ENCODE data around the gene BLVRA.

The BLVRA gene

DNA sequence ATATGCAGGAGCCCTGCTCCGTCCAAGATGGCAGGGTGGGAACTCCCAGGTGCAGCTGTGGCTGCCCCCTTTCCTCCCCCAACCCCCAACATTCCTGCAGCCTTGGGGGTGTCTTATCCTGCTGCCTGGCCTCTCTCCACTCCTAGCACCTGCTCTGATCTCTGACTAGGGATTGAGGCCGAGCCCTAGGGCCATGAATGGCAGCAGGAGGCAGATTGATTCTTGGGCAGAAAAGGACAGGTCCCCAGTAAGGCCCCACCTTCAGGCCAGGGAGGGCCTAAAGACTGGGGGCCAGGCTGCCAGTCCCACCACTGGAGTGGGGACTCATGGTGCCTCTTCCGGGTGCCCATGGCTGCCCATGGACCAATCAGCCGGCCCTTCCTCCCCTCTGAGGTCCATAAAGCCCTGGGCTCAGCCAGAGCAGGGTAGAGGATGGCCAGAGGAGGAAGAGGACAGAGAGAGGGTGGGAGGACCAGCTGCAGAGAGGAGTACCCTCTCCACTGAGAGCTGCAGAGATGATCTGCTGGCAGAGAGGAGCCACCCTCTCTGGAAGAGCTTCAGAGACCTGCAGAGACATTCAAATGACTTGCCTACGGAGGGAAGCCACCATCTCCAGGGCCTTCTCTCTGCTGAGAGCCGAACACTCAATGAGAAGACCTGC is 20.9 kb upstream of the BLVRA start:
- TF ChIP-seq TEAD4 (IDR thresholded peaks at IDR 0.05) (no peak), RAD21 (IDR thresholded peaks at IDR 0.05; ENCODE audit: low read depth) (no peak), ZBTB7A (IDR thresholded peaks at IDR 0.05; ENCODE audit: low read depth) (no peak), TCF12 (IDR thresholded peaks at IDR 0.05; ENCODE audit: low read depth) (no peak)
- TF ChIP-seq, protein P1, sequence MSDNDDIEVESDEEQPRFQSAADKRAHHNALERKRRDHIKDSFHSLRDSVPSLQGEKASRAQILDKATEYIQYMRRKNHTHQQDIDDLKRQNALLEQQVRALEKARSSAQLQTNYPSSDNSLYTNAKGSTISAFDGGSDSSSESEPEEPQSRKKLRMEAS (IDR thresholded peaks at IDR 0.05) = no peak

DNA sequence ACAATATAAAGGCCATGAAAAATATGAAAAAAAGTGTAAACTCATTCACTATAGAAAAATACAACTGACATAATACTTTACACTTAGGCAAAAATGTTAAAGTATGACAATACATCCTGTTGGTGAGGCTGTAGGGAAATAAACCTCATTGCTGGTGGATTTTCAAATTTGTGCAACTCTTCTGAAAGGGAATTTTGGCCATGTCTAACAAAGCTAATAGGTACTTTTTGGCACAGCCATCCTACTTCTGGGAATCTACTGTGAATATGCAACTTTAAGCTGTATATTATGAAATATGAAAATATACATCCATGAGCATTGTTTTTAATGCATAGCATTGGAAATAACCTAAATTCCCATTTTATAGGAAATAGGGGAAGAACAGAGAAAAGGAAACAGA is 15.8 kb upstream of the BLVRA start:
- no peak for TF ChIP-seq EP300 (IDR thresholded peaks at IDR 0.05; ENCODE audit: borderline replicate concordance)
- no peak for TF ChIP-seq CREB1 (IDR thresholded peaks at IDR 0.05; ENCODE audit: low read depth)
- no peak for TF ChIP-seq TCF12 (IDR thresholded peaks at IDR 0.05; ENCODE audit: low read depth)
- no peak for TF ChIP-seq FOXM1 (IDR thresholded peaks at IDR 0.05; ENCODE audit: borderline replicate concordance, low read depth)
- no peak for TF ChIP-seq TAF1 (IDR thresholded peaks at IDR 0.05; ENCODE audit: low read depth)

DNA sequence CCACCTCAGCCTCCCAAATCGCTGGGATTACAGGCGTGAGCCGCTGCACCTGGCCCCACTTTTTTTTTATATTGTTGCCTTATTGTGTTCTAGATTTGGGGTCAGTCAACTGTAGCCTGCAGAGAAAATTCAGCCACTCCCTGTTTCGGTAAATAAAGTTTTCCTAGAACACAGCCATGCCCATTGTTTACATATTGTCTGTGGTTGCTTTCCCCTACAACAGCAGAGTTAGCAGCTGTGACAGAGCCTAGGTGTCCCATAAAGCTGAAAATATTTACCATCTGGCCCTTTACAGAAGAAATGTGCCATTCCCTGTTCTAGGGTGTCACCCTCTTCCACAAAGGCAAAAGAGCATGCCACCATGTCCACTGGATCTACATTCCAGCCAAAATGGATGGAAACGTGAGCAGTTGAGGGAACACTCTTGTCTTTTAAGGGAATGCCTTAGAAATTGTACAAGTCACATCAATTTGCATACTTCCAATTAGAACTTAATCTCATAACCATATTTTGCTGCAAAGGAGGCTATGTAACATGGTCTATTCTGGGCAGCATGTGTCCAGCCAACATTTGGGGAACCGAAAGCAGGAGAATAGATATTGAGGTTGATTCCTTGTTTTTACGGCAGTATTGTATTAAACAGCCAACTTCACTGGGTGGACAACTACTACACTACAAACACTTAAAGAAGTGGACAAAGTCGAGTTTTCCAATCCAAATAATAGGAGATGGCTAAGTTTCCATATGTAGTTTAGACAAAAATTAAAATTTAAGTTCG is 11.0 kb upstream of the BLVRA start:
- TF ChIP-seq TAF1 (IDR thresholded peaks at IDR 0.05; ENCODE audit: low read depth) (no peak), YY1 (IDR thresholded peaks at IDR 0.05; ENCODE audit: low read depth) (no peak), TCF12 (IDR thresholded peaks at IDR 0.05; ENCODE audit: low read depth) (no peak), FOXM1 (IDR thresholded peaks at IDR 0.05; ENCODE audit: borderline replicate concordance, low read depth) (no peak), TEAD4 (IDR thresholded peaks at IDR 0.05) (no peak), CREB1 (IDR thresholded peaks at IDR 0.05; ENCODE audit: low read depth) (no peak), ZBTB7A (IDR thresholded peaks at IDR 0.05; ENCODE audit: low read depth) (no peak)
- TF ChIP-seq, protein P2, sequence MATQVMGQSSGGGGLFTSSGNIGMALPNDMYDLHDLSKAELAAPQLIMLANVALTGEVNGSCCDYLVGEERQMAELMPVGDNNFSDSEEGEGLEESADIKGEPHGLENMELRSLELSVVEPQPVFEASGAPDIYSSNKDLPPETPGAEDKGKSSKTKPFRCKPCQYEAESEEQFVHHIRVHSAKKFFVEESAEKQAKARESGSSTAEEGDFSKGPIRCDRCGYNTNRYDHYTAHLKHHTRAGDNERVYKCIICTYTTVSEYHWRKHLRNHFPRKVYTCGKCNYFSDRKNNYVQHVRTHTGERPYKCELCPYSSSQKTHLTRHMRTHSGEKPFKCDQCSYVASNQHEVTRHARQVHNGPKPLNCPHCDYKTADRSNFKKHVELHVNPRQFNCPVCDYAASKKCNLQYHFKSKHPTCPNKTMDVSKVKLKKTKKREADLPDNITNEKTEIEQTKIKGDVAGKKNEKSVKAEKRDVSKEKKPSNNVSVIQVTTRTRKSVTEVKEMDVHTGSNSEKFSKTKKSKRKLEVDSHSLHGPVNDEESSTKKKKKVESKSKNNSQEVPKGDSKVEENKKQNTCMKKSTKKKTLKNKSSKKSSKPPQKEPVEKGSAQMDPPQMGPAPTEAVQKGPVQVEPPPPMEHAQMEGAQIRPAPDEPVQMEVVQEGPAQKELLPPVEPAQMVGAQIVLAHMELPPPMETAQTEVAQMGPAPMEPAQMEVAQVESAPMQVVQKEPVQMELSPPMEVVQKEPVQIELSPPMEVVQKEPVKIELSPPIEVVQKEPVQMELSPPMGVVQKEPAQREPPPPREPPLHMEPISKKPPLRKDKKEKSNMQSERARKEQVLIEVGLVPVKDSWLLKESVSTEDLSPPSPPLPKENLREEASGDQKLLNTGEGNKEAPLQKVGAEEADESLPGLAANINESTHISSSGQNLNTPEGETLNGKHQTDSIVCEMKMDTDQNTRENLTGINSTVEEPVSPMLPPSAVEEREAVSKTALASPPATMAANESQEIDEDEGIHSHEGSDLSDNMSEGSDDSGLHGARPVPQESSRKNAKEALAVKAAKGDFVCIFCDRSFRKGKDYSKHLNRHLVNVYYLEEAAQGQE (IDR thresholded peaks at IDR 0.05; ENCODE audit: low read depth) = no peak
- TF ChIP-seq, protein P1 (IDR thresholded peaks at IDR 0.05) = no peak

DNA sequence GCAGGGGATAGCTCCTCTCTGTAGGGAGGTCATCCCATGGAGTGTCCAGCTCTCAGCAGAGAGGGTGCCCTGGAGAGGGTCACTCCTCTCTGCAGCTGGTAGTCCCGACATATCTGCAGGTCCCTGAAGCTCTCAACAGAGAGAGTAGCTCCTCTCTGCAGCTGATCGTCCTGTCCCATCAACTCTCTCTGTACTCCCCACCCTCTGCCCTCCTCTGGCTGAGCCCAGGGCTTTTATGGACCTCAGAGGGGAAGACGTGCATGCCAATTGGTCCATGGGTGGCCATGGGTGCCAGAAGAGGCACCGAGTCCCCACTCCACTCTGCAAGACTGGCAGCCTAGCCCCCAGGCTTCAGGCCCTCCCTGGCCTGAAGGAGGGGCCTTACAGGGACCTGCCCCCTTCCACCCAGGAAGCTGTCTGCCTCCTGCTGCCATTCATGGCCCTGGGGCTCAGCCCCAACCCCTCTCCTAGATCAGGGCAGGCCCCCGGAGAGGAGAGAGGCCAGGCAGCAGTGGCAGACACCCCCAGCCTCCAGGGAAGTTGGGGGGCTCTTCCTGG is 9.0 kb upstream of the BLVRA start:
- no peak for TF ChIP-seq RAD21 (IDR thresholded peaks at IDR 0.05; ENCODE audit: low read depth)
- TF ChIP-seq, protein P2 (IDR thresholded peaks at IDR 0.05; ENCODE audit: low read depth) = no peak
- TF ChIP-seq YY1 (IDR thresholded peaks at IDR 0.05; ENCODE audit: low read depth) = no peak
- TF ChIP-seq, protein P1 (IDR thresholded peaks at IDR 0.05) = no peak
- no peak for TF ChIP-seq FOXM1 (IDR thresholded peaks at IDR 0.05; ENCODE audit: borderline replicate concordance, low read depth)
- no peak for TF ChIP-seq TCF12 (IDR thresholded peaks at IDR 0.05; ENCODE audit: low read depth)
- TF ChIP-seq CEBPB (IDR thresholded peaks at IDR 0.05) = no peak
- no peak for TF ChIP-seq CREB1 (IDR thresholded peaks at IDR 0.05; ENCODE audit: low read depth)
- TF ChIP-seq ZBTB7A (IDR thresholded peaks at IDR 0.05; ENCODE audit: low read depth) = no peak
- TF ChIP-seq NFIC (IDR thresholded peaks at IDR 0.05) = no peak
- TF ChIP-seq, protein P3, sequence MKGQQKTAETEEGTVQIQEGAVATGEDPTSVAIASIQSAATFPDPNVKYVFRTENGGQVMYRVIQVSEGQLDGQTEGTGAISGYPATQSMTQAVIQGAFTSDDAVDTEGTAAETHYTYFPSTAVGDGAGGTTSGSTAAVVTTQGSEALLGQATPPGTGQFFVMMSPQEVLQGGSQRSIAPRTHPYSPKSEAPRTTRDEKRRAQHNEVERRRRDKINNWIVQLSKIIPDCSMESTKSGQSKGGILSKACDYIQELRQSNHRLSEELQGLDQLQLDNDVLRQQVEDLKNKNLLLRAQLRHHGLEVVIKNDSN (IDR thresholded peaks at IDR 0.05) = no peak
- TF ChIP-seq EP300 (IDR thresholded peaks at IDR 0.05; ENCODE audit: borderline replicate concordance) = no peak
- no peak for TF ChIP-seq EGR1 (IDR thresholded peaks at IDR 0.05)
- no peak for TF ChIP-seq TAF1 (IDR thresholded peaks at IDR 0.05; ENCODE audit: low read depth)
- no peak for TF ChIP-seq TEAD4 (IDR thresholded peaks at IDR 0.05)

DNA sequence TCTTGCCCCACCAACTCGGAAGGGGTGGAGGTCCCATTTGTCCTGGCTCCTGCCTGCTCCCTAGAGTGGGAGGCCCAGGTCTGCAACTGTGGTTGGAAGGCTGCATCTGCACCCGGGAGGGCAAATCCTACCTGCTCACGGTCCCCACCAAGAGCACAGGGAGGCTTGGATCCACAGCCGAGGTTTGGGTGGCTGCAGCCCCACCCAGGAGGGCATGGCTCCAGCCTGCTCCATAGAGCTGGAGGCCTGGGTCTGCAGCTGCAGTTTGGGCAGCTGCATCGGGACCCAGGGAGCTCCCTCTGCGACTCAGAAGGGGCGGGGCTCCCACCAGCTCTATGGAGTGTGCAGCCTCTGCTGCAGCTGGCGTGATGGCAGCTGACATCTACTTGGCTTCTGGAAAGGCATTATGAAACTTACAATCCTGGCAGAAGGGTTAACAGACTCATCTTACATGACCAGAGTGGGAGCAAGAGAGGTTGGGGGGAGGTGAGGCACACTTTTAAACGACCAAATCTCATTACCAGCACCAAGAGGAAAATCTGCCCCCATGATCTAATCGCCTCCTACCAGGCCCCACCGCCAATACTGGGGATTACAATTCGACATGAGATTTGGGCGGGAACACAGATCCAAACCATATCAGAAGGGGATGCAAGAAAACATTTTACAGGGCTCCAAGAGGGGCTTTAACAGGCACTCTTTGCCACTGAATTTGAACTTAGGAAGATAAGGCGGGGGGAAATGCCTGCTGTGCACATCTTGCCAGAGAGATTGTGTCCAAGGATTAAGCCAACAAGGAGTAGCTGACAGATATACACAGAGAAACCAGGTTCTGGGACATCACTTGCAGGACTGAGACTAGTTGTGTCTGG is 8.2 kb upstream of the BLVRA start:
- TF ChIP-seq ZBTB7A (IDR thresholded peaks at IDR 0.05; ENCODE audit: low read depth) = no peak
- TF ChIP-seq, protein P1 (IDR thresholded peaks at IDR 0.05) = no peak
- no peak for TF ChIP-seq NFIC (IDR thresholded peaks at IDR 0.05)
- TF ChIP-seq FOXM1 (IDR thresholded peaks at IDR 0.05; ENCODE audit: borderline replicate concordance, low read depth) = no peak
- TF ChIP-seq, protein P2 (IDR thresholded peaks at IDR 0.05; ENCODE audit: low read depth) = no peak
